GM23338 (cell line): ENCODE measurements around the gene CYB561D2.

Experiments
- CREB1 ChIP-seq: fragments of 250-450 bp; sonication (Bioruptor Pico); IDR thresholded peaks from 2 replicates; pipeline ENCODE4 v1.5.0; 2020; ENCODE audit warnings: low read depth, mild to moderate bottlenecking, moderate library complexity
- CTCF ChIP-seq, 2 experiments: fragments of 200-600 bp in 1 of 2; sonication (generic) in 1 of 2; conservative IDR thresholded peaks; 2 replicates each; pipeline versions ENCODE4 v1.5.1 to v1.6.1; 2016 to 2017; ENCODE audit warnings: antibody characterized with exemption in 2 of 2, low read depth in 2 of 2, mild to moderate bottlenecking in 2 of 2, moderate library complexity in 1 of 2
- ETS1 ChIP-seq: IDR thresholded peaks from 2 replicates; pipeline ENCODE4 v1.6.1; 2016; ENCODE audit warnings: antibody characterized with exemption
- EZH2 ChIP-seq: fragments of 200-600 bp; sonication (generic); IDR thresholded peaks from one replicate; pipeline ENCODE4 v1.8.0; 2017; ENCODE audit warnings: antibody characterized with exemption, mild to moderate bottlenecking, low read depth; ENCODE audit not compliant: unreplicated experiment
- EZH2phosphoT487 ChIP-seq: fragments of 200-600 bp; sonication (generic); IDR thresholded peaks from one replicate; pipeline ENCODE4 v1.8.1; 2018; ENCODE audit warnings: antibody characterized with exemption; ENCODE audit not compliant: unreplicated experiment
- JUNB ChIP-seq: IDR thresholded peaks from one replicate; pipeline ENCODE4 v1.6.1; 2016; ENCODE audit warnings: antibody characterized with exemption; ENCODE audit not compliant: unreplicated experiment
- NANOG ChIP-seq: IDR thresholded peaks from 2 replicates; pipeline ENCODE4 v1.6.1; 2016; ENCODE audit warnings: antibody characterized with exemption, borderline replicate concordance
- POLR2AphosphoS5 ChIP-seq: IDR thresholded peaks from 2 replicates; pipeline ENCODE4 v1.6.1; 2016; ENCODE audit warnings: antibody characterized with exemption, low read depth
- REST ChIP-seq: IDR thresholded peaks from one replicate; pipeline ENCODE4 v1.6.1; 2018; ENCODE audit warnings: antibody characterized with exemption; ENCODE audit not compliant: unreplicated experiment
- STAT1 ChIP-seq: IDR thresholded peaks from one replicate; pipeline ENCODE4 v1.6.1; 2016; ENCODE audit warnings: antibody characterized with exemption; ENCODE audit not compliant: unreplicated experiment
- ZNF114 ChIP-seq: fragments of 250-450 bp; sonication (Bioruptor Pico); IDR thresholded peaks from 2 replicates; pipeline ENCODE4 v1.5.0; 2020; ENCODE audit warnings: mild to moderate bottlenecking, moderate library complexity
- ZNF331 ChIP-seq: fragments of 250-450 bp; sonication (Bioruptor Pico); IDR thresholded peaks from 2 replicates; pipeline ENCODE4 v1.5.0; 2020; ENCODE audit warnings: low read depth, mild to moderate bottlenecking, moderate library complexity
- ZNF462 ChIP-seq: fragments of 250-450 bp; sonication (Bioruptor Pico); IDR thresholded peaks from 2 replicates; pipeline ENCODE4 v1.5.0; 2020; ENCODE audit warnings: mild to moderate bottlenecking, moderate library complexity

- TF ChIP-seq CTCF (conservative IDR thresholded peaks at IDR 0.05; ENCODE audit: low read depth in 2 of 2) (no peak), EZH2 (no peak), ETS1 (no peak), JUNB (no peak), POLR2AphosphoS5 (no peak), CREB1 (no peak), EZH2phosphoT487 (no peak), REST (no peak), ZNF114 (CRISPR knock-in tag) (no peak), ZNF462 (CRISPR knock-in tag) (no peak), NANOG (no peak), ZNF331 (no peak), STAT1 (no peak)
These were observed 11.7 kb upstream of the CYB561D2 start for GRCh38 chr3:50338965-50339364.
